NCI-H1417 treated with DMSO at 0.1 percent for 48 hours (cell line): ENCODE data around the gene NADSYN1.
"Not testable (repeated sequence)": the region's sequence is repeated elsewhere in the genome, so short reads cannot be mapped to it uniquely, and the experiment has no call there.

ENCODE experiments used
- DNase-seq: peaks from one replicate; lab custom pipeline; 2025; lab: John Stamatoyannopoulos, UW

NADSYN1 gene

GRCh38 chr11:71526796-71527575, 74.0 kb downstream of the NADSYN1 start, which contains the start of gene KRTAP5-7:
Gene KRTAP5-7 (plus strand): TSS chr11:71527267. CDS start chr11:71527301, 34 bp downstream.
- DNase-seq = not testable (repeated sequence)

GRCh38 chr11:71527576-71528210, 74.7 kb downstream of the NADSYN1 start:
- no peak for DNase-seq

DNA sequence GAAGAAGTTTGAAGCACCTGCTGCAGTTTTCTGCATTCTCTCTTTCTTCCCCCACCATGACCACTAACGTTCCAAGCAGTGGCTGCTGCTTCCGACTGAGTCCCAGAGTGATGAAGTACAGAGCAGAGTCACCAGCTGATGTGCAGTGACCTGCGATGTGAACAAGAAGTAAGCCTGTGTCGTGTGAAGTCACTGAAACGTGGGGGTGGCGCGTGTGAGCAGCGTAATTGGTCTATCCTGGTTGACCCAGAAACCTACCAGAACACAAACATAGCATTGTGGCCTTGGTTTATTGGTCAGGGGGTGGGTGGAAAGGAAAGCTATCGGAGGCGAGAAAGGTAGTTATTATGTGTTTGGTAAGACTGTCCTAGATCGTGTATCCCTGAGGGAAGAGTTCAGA, 77.6 kb downstream of the NADSYN1 start:
- no peak for DNase-seq

DNA sequence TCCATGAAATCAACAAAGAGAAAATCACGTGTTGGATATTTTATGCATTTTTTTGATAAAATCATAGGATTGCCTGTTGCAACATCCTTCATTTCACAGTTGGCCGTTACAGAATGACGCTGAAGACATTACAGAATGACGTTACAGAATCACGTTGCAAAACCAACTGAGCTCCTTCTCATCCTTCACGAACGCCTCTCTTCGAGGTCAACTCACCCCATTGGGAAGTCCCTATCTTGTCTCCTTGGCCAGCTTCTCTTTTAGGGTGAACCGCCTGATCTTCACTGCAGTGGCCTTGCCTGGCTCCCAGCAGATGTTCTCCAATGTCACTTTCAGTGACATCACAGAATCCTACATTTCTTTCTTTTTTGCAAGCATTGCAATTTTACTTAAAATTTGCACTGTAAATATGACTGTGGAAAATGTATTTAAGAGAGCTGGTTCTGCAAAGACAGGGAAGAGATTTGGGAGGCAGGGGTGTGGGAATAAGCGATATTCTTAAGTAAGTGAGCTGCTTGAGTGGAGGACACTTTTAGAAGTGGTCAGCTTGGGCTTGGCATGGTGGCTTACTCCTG, 79.1 kb downstream of the NADSYN1 start:
- DNase-seq = no peak

DNA sequence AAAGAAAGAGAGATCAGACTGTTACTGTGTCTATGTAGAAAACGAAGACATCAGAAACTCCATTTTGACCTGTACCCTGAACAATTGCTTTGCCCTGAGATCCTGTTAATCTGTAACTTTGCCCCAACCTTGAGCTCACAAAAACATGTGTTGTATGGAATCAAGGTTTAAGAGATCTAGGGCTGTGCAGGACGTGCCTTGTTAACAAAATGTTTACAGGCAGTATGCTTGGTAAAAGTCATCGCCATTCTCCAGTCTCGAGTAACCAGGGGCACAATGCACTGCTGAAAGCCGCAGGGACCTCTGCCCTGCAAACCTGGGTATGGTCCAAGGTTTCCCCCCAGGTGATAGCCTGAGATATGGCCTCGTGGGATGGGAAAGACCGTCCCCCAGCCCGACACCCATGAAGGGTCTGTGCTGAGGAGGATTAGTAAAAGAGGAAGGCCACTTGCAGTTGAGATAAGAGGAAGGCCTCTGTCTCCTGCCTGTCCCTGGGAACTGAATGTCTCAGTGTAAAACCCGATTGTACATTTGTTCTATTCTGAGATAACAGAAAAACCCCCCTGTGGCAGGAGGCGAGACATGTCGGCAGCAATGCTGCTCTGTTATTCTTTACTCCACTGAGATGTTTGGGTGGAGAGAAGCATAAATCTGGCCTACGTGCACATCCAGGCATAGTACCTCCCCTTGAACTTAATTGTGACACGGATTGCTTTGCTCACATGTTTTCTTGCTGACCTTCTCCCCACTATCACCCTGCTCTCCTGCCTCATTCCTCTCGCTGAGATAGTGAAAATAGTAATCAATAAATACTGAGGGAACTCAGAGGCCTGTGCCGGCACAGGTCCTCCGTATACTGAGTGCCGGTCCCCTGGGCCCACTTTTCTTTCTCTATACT, 82.0 kb downstream of the NADSYN1 start:
- not testable (repeated sequence) for DNase-seq

DNA sequence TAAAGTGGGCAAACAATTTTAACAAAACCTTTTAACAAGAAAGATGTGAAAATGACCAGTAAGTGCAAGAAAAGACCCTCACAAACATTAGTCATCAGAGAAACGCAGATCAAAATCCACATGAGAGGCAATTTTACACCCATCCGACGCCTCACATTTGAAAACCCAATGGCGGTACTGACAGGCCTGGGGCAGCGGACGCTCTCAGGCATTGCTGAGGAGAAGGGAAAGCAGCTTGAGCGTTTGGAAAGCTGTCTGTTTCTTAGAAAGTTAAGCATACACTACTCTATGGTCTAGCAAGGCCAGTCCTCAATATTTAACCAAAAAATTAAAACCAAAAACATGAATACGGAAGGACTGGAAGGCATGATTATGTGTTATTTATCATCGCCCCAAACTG, 82.8 kb downstream of the NADSYN1 start:
- no peak for DNase-seq

- DNase-seq = no peak
These were observed 84.5 kb downstream of the NADSYN1 start for GRCh38 chr11:71537537-71537936.

DNA sequence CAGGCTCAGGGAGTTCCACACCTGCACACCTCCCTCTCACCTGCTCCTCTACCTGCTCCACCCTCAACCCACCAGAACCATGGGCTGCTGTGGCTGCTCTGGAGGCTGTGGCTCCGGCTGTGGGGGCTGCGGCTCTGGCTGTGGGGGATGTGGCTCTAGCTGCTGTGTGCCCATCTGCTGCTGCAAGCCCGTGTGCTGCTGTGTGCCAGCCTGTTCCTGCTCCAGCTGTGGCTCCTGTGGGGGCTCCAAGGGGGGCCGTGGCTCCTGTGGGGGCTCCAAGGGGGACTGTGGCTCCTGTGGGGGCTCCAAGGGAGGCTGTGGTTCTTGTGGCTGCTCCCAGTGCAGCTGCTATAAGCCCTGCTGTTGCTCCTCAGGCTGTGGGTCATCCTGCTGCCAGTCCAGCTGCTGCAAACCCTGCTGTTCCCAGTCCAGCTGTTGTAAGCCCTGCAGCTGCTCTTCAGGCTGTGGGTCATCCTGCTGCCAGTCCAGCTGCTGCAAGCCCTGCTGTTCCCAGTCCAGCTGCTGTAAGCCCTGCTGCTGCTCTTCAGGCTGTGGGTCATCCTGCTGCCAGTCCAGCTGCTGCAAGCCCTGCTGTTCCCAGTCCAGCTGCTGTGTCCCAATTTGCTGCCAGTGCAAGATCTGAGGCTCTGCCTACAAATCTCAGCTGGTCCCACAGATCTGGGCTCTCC, 85.1 kb downstream of the NADSYN1 start, which contains the start of gene KRTAP5-8:
Gene KRTAP5-8, plus strand, starts transcription at position 49 of the 689 bp plus-strand sequence. Its CDS starts 31 bp downstream, at position 80.
- not testable (repeated sequence) for DNase-seq

DNA sequence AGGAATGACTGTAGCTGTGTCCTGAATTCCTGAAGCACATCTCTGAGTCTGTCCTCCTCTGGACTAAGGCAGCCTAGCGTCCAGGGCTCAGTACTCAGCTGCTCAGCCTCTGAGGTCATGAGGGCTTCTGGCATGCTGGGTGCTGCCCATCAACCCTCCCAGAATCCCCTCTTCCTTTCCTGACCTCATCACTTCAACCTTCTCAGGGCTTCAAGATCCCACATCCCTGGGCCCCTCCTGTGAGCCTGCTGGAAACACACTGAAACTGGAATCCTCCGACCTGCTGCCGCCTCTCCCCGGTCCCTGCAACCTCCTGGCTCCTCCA, 85.6 kb downstream of the NADSYN1 start:
- no peak for DNase-seq

GRCh38 chr11:71539017-71539416, 86.0 kb downstream of the NADSYN1 start:
- no peak for DNase-seq

GRCh38 chr11:71539971-71540370, 87.0 kb downstream of the NADSYN1 start:
- DNase-seq = not testable (repeated sequence)

DNA sequence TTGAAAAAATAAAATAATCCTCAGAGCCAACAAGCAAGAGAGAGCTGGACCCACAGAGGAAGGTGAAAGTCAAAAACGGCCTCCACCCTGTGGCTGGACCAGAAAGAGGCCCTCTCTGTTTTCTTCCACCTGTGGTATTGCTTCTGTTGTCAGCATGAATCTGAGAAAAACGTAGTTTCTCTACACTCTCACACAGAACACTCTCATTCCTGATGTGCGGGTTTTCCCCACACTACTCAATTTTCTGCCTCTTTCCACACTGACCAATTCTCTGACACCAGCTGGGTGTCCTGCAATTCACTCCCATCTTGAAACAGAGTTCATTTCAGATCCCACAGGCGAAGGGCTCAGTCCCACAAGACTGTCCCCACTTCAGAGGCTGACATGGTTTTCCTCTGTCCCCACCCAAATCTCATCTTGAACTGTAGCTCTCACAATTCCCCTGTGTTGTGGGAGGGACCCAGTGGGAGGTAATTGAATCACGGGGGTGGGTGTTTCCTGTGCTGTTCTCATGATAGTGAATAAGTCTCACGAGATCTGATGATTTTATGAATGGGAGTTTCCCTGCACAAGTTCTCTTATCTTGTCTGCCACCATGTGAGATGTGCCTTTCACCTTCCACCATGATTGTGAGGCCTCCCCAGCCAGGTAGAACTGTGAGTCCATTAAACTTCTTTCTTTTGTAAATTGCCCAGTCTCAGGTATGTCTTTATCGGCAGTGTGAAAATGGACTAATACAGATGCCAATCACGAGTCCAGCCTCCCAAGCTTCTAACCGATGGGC, 87.7 kb downstream of the NADSYN1 start:
- not testable (repeated sequence) for DNase-seq

GRCh38 chr11:71542382-71542781, 89.4 kb downstream of the NADSYN1 start:
- DNase-seq = no peak

DNA sequence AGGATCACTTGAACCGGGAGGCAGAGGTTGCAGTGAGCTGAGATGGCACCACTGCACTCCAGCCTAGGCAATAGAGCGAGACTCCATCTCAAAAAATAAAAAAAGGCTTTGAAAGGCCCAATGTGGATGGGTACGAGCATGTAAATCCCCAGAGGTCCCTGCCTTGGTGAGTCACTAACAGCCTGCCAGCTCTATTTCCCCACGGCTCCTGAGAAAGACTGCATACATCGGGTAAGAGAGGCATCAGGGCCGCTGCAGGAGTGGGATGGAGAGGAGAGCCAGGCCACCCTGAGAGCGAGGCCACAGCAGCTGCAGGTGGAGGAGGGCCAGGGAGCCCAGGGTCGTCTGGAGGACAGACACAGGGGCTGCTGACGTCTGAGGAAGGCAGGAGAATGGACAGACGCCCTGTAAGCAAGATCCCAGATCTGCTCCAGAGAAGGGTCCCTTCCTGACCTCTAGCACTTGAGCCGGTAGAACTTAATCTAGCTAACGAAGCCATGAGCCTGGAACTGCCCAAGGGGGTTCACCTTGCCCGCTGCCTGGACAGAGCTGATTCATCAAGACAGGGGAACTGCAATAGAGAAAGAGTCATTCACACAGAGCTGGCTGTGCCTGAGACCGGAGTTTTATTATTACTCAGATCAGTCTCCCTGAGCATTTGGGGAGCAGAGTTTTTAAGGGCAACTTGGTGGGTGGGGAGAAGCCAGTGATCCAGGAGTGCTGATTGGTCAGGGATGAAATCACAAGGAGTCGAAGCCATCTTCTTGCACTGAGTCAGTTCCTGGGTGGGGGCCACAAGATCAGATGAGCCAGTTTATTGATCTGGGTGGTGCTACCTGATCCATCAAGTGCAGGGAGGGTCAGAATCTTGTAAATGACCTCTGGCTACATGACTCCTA, 90.1 kb downstream of the NADSYN1 start:
- no peak for DNase-seq

DNA sequence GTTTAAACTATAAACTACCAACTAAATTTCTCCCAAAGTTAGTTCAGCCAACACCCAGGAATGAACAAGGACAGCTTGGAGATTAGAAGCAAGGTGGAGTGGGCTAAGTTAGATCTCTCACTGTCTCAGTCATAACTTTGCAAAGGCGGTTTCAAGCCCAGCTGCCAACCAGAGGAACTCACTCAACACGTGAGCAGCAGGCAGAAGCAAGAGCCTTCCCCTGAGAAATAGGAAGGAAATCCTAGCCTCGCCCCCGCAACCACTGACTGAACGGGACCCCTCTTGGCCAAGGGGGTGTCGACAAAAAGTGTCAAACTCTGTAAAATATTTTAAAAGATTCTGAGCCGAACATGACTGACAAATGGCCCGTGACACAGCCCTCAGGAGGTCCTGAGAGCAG, 90.9 kb downstream of the NADSYN1 start:
- no peak for DNase-seq

DNA sequence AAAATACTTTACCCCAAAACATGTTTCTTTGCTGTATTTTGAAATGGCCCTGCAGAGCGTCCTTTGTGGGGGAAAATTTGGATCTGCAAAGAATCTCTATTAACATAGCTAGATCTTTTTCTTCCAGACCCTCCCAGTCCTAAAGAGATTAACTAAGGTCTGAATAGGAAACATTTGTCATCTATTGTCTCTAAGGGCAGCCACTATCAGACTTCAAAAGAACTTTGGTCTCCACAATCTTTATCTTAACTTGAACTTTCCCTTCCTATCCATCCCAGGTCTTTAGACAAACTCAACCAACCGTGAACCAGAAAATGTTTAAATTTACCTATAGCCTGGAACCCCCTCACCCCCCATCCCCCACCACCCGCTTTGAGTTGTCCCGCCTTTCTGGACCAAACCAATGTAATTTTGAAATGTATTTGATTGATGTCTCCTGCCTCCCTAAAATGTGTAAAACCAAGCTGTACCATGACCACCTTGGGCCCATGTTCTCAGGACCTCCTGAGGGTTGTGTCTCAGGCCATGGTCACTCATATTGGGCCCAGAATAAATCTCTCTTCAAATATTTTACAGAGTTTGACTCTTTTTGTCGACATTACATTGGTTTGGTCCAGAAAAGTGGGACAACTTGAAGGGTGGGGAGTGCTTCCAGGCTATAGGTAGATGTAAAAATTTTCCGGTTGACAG, 91.7 kb downstream of the NADSYN1 start:
- DNase-seq = no peak

- no peak for DNase-seq
These were observed 92.5 kb downstream of the NADSYN1 start for GRCh38 chr11:71545405-71545966.

DNA sequence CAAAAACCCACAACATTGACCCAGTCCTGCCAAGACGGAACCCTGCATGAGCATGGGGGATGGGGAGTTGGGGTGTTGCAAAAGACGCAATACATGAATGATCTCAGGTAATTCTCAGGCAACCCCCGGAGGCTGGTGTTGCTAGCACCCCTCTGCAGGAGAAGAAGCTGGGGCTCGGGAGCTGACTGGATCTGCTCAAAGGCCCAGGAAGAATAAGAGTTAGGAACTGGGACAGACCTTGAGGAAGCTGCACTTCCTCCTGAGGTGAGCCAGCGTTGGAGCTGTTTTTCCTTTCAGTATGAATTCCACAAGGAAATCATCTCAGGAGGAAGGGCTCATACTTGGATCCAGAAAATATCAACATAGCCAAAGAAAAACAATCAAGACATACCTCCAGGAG, 95.1 kb downstream of the NADSYN1 start, which contains the start of gene KRTAP5-9:
Gene KRTAP5-9, plus strand, starts transcription at position 301 of the 400 bp plus-strand sequence. CDS start 238 bp downstream, outside the sequence.
- no peak for DNase-seq
